ENCODE data around the gene SLC22A5. TPM values are rescaled to one million over a fixed set of nuclear protein-coding genes. Genes with fewer than 3 reads are reported as not detected.

Gene SLC22A5
- total RNA-seq, 1 donor from 2014 or later, result 6.0 TPM

GRCh38 chr5:132365213-132365612 is 4.3 kb upstream of the SLC22A5 start:
- peak; percentile 97 for DNase-seq (ENCODE audit: low spot score)

GRCh38 chr5:132368186-132368585 is 1.3 kb upstream of the SLC22A5 start:
- no peak for DNase-seq (ENCODE audit: low spot score)

GRCh38 chr5:132369007-132369473 is 470 bp upstream of the SLC22A5 start:
- DNase-seq (ENCODE audit: low spot score), result no peak

GRCh38 chr5:132370181-132370970 is 866 bp downstream of the SLC22A5 start:
- no peak for DNase-seq (ENCODE audit: low spot score)

GRCh38 chr5:132370971-132371602 is 1.6 kb downstream of the SLC22A5 start:
- no peak for DNase-seq (ENCODE audit: low spot score)

- no peak for DNase-seq (ENCODE audit: low spot score)
Observed at GRCh38 chr5:132371603-132371994, 2.1 kb downstream of the SLC22A5 start.

GRCh38 chr5:132372127-132372526 is 2.6 kb downstream of the SLC22A5 start:
- DNase-seq (ENCODE audit: low spot score), result no peak

- no peak for DNase-seq (ENCODE audit: low spot score)
Observed at GRCh38 chr5:132372542-132372941, 3.0 kb downstream of the SLC22A5 start.

- DNase-seq (ENCODE audit: low spot score), result no peak
Observed at GRCh38 chr5:132375957-132376356, 6.4 kb downstream of the SLC22A5 start.

GRCh38 chr5:132376694-132377641 is 7.5 kb downstream of the SLC22A5 start:
- DNase-seq (ENCODE audit: low spot score), result no peak

GRCh38 chr5:132377738-132378137 is 8.2 kb downstream of the SLC22A5 start:
- no peak for DNase-seq (ENCODE audit: low spot score)

GRCh38 chr5:132378580-132378979 is 9.1 kb downstream of the SLC22A5 start:
- no peak for DNase-seq (ENCODE audit: low spot score)

- DNase-seq (ENCODE audit: low spot score), result no peak
Observed at GRCh38 chr5:132380047-132380446, 10.5 kb downstream of the SLC22A5 start.

- DNase-seq (ENCODE audit: low spot score), result no peak
Observed at GRCh38 chr5:132380741-132381140, 11.2 kb downstream of the SLC22A5 start.

GRCh38 chr5:132381614-132382013 is 12.1 kb downstream of the SLC22A5 start:
- no peak for DNase-seq (ENCODE audit: low spot score)

GRCh38 chr5:132383261-132383660 is 13.8 kb downstream of the SLC22A5 start:
- peak; percentile 52 for DNase-seq (ENCODE audit: low spot score)

GRCh38 chr5:132383984-132384383 is 14.5 kb downstream of the SLC22A5 start:
- DNase-seq (ENCODE audit: low spot score), result no peak

- DNase-seq (ENCODE audit: low spot score), result no peak
Observed at GRCh38 chr5:132384506-132385050, 15.1 kb downstream of the SLC22A5 start.

GRCh38 chr5:132385326-132386105 is 16.0 kb downstream of the SLC22A5 start:
- DNase-seq (ENCODE audit: low spot score), result peak; percentile 69

- peak; percentile 78 for DNase-seq (ENCODE audit: low spot score)
Observed at GRCh38 chr5:132386644-132387286, 17.3 kb downstream of the SLC22A5 start.
